K562 (cell line): ENCODE results near the gene DEDD. TPM values are rescaled to one million over a fixed set of nuclear protein-coding genes. Genes with fewer than 3 reads are reported as not detected.

Experiments
- CEBPZ ChIP-seq: fragments of 150-350 bp; IDR thresholded peaks from 2 replicates; pipeline ENCODE4 v1.6.1; 2014; ENCODE audit warnings: low read depth, mild to moderate bottlenecking, low read length, borderline replicate concordance
- EP300 ChIP-seq: IDR thresholded peaks from 2 replicates; pipeline ENCODE4 v1.6.1; 2012; ENCODE audit warnings: low read length, improper control_type of control experiment
- FOXA3 ChIP-seq, 2 experiments: fragments of 450-650 bp in 1 of 2; sonication (generic) in 1 of 2; formaldehyde crosslinking; IDR thresholded peaks in 1 of 2; conservative IDR thresholded peaks in 1 of 2; 2 replicates each; pipeline versions ENCODE4 v1.4.0 to v1.8.0; 2020 to 2022; ENCODE audit warnings: mild to moderate bottlenecking in 2 of 2, missing genetic modification reagents in 1 of 2
- FOXJ2 ChIP-seq: fragments of 200-800 bp; sonication (Bioruptor generic); IDR thresholded peaks from 2 replicates; pipeline ENCODE4 v1.6.1; 2016; ENCODE audit warnings: missing genetic modification characterization, missing compliant biosample characterization
- KLF16 ChIP-seq: IDR thresholded peaks from 2 replicates; pipeline ENCODE4 v1.6.1; 2016; ENCODE audit warnings: antibody characterized with exemption
- MIER1 ChIP-seq: fragments of 450-650 bp; IDR thresholded peaks from 2 replicates; pipeline ENCODE4 v1.6.1; 2016; ENCODE audit warnings: antibody characterized with exemption, mild to moderate bottlenecking, low read depth
- MLX ChIP-seq, 2 experiments: fragments of 450-650 bp in 1 of 2; sonication (generic) in 1 of 2; formaldehyde crosslinking; conservative IDR thresholded peaks; 2 replicates each; pipeline versions ENCODE4 v1.4.0 to v1.8.1; 2020 to 2022; ENCODE audit warnings: mild to moderate bottlenecking in 1 of 2, missing genetic modification reagents in 1 of 2
- NCOA2 ChIP-seq, 2 experiments: fragments of 450-650 bp; IDR thresholded peaks; 2 replicates each; pipeline ENCODE4 v1.6.1; 2018; ENCODE audit warnings: mild to moderate bottlenecking in 2 of 2, moderate library complexity in 1 of 2; ENCODE audit not compliant: partially characterized antibody in 2 of 2
- NONO ChIP-seq, 2 experiments: fragments of 200-400 bp in 1 of 2; fragments of 450-650 bp in 1 of 2; formaldehyde crosslinking in 1 of 2; IDR thresholded peaks; 2 replicates each; pipeline ENCODE4 v1.6.1; 2017; ENCODE audit warnings: low read depth in 2 of 2, mild to moderate bottlenecking in 2 of 2, moderate library complexity in 2 of 2, low read length in 1 of 2
- PTTG1 ChIP-seq: fragments of 450-650 bp; IDR thresholded peaks from 2 replicates; pipeline ENCODE4 v1.6.1; 2016; ENCODE audit warnings: low read depth, mild to moderate bottlenecking, missing genetic modification characterization, missing compliant biosample characterization
- RAD21 ChIP-seq, 2 experiments: fragments of 250-450 bp in 1 of 2; fragments of 450-650 bp in 1 of 2; sonication (Bioruptor Pico) in 1 of 2; formaldehyde crosslinking in 1 of 2; IDR thresholded peaks in 1 of 2; conservative IDR thresholded peaks in 1 of 2; 2 replicates each; pipeline versions ENCODE4 v1.4.0 to v1.8.0; 2020 to 2022; ENCODE audit warnings: mild to moderate bottlenecking in 2 of 2, moderate library complexity in 1 of 2
- RBM14 ChIP-seq: fragments of 200-400 bp; formaldehyde crosslinking; IDR thresholded peaks from 2 replicates; pipeline ENCODE4 v1.6.1; 2018; ENCODE audit warnings: low read depth, mild to moderate bottlenecking, low read length, moderate library complexity, borderline replicate concordance; ENCODE audit not compliant: insufficient read depth
- THAP7 ChIP-seq: fragments of 250-450 bp; sonication (Bioruptor Pico); IDR thresholded peaks from 2 replicates; pipeline ENCODE4 v1.5.0; 2021
- USF2 ChIP-seq: sonication (generic); formaldehyde crosslinking; IDR thresholded peaks from 2 replicates; pipeline ENCODE4 v1.5.0; 2020; ENCODE audit warnings: missing genetic modification reagents
- ZEB2 ChIP-seq: fragments of 450-650 bp; IDR thresholded peaks from 2 replicates; pipeline ENCODE4 v1.6.1; 2016
- ZNF12 ChIP-seq: sonication (generic); formaldehyde crosslinking; IDR thresholded peaks from 2 replicates; pipeline ENCODE4 v1.4.0; 2020; ENCODE audit warnings: mild to moderate bottlenecking, missing genetic modification reagents
- ZNF121 ChIP-seq: sonication (generic); formaldehyde crosslinking; conservative IDR thresholded peaks from 2 replicates; pipeline ENCODE4 v1.8.0; 2022; ENCODE audit warnings: missing genetic modification reagents
- ZNF212 ChIP-seq: fragments of 450-650 bp; formaldehyde crosslinking; IDR thresholded peaks from 2 replicates; pipeline ENCODE4 v1.4.0; 2020; ENCODE audit warnings: mild to moderate bottlenecking
- ZNF639 ChIP-seq, 2 experiments: fragments of 200-800 bp in 1 of 2; sonication (Bioruptor generic) in 1 of 2; sonication (generic) in 1 of 2; formaldehyde crosslinking in 1 of 2; IDR thresholded peaks in 1 of 2; conservative IDR thresholded peaks in 1 of 2; 2 replicates each; pipeline versions ENCODE4 v1.5.0 to v1.6.1; 2016 to 2020; ENCODE audit warnings: missing compliant biosample characterization in 1 of 2, missing genetic modification characterization in 1 of 2, missing genetic modification reagents in 1 of 2
- polyA plus RNA-seq, 8 experiments: library from polyadenylated mRNA; depleted of rRNA in 4 of 8; stranded (reverse) in 5 of 8; unstranded in 3 of 8; fragments of >200 nt; fragmentation: Nextera tagmentation in 2 of 8; fragmentation: Illumina TruSeq in 1 of 8; extraction: Ambion mirVana in 2 of 8; extraction: Trizol in 1 of 8; gene quantifications; 2 replicates each; pipeline versions ENCODE4 v1.2.1 to v1.2.3, GENCODE V29; 2011 to 2014; ENCODE audit warnings: inconsistent platforms in 1 of 8, missing spikeins in 1 of 8
- total RNA-seq, 7 experiments: library from RNA; depleted of rRNA in 6 of 7; stranded (reverse); fragments of >200 nt in 6 of 7; fragmentation: Illumina TruSeq in 2 of 7; extraction: Trizol in 2 of 7; gene quantifications; 2 replicates each; pipeline versions ENCODE4 v1.2.1 to v1.2.3, GENCODE V29; 2011 to 2021; ENCODE audit warnings: low replicate concordance in 1 of 7

DEDD gene
- total and polyA plus RNA-seq, 9 of the 15 experiments (the other 6 are each of a cell fraction or from before 2014, with no cell fraction given) = 11.6 to 41.0 (median 16.8) TPM

- no peak for TF ChIP-seq FOXA3 (CRISPR knock-in tag; conservative IDR thresholded peaks at IDR 0.05 in 1 of 2, IDR thresholded peaks at IDR 0.05 in 1 of 2)
- peak; percentile 50 to 60; a peak in 2 of 4 replicates for TF ChIP-seq NONO (IDR thresholded peaks at IDR 0.05; ENCODE audit: low read depth in 2 of 2, low read length in 1 of 2)
- no peak for TF ChIP-seq THAP7 (CRISPR knock-in tag)
- TF ChIP-seq ZNF12 = no peak
- TF ChIP-seq ZEB2 = peak; percentile 25; the same call in 1 of the 2 replicates
- no peak for TF ChIP-seq NCOA2 (IDR thresholded peaks at IDR 0.05; ENCODE audit: partially characterized antibody in 2 of 2)
- no peak for TF ChIP-seq MLX (CRISPR knock-in tag; conservative IDR thresholded peaks at IDR 0.05)
- peak; percentile 60; the same call in 1 of the 2 replicates for TF ChIP-seq FOXJ2
- no peak for TF ChIP-seq PTTG1 (tag)
- no peak for TF ChIP-seq RAD21 (CRISPR knock-in tag; conservative IDR thresholded peaks at IDR 0.05 in 1 of 2, IDR thresholded peaks at IDR 0.05 in 1 of 2)
- TF ChIP-seq ZNF212 (CRISPR knock-in tag) = no peak
- no peak for TF ChIP-seq EP300
- no peak for TF ChIP-seq KLF16
- TF ChIP-seq ZNF121 (CRISPR knock-in tag) = no peak
- no peak for TF ChIP-seq CEBPZ
- TF ChIP-seq USF2 (CRISPR knock-in tag) = no peak
- no peak for TF ChIP-seq RBM14
- TF ChIP-seq MIER1 = no peak
- peak in 1 of 2 experiments; percentile 100; a peak in 2 of 4 replicates for TF ChIP-seq ZNF639 (CRISPR knock-in tag; conservative IDR thresholded peaks at IDR 0.05 in 1 of 2, IDR thresholded peaks at IDR 0.05 in 1 of 2)
Measured at GRCh38 chr1:161132410-161133219, at the start of gene DEDD (continued).
